UCSD-AML1 (cell line): Measurements from ENCODE around the gene TSPAN3.

ENCODE experiments used
- DNase-seq: peaks from one replicate; lab custom pipeline; 2025; ENCODE audit not compliant: unreplicated experiment; lab: John Stamatoyannopoulos, UW

TSPAN3 gene

GRCh38 chr15:77057072-77057471 lies 13.8 kb downstream of the TSPAN3 start:
- no peak for DNase-seq

GRCh38 chr15:77053709-77054108 lies 17.2 kb downstream of the TSPAN3 start:
- no peak for DNase-seq

- DNase-seq: no peak
These were observed 18.4 kb downstream of the TSPAN3 start for GRCh38 chr15:77052556-77052955.

GRCh38 chr15:77048135-77048876 lies 22.6 kb downstream of the TSPAN3 start:
- no peak for DNase-seq

GRCh38 chr15:77046704-77047412 lies 24.1 kb downstream of the TSPAN3 start:
- DNase-seq: no peak

GRCh38 chr15:77045985-77046384 lies 24.9 kb downstream of the TSPAN3 start:
- no peak for DNase-seq

GRCh38 chr15:77044228-77045042 lies 26.5 kb downstream of the TSPAN3 start:
- DNase-seq: no peak

- no peak for DNase-seq
These were observed 27.7 kb downstream of the TSPAN3 start for GRCh38 chr15:77042955-77043920.

GRCh38 chr15:77042245-77042919 lies 28.5 kb downstream of the TSPAN3 start:
- DNase-seq: no peak

GRCh38 chr15:77040673-77041072 lies 30.2 kb downstream of the TSPAN3 start:
- no peak for DNase-seq

GRCh38 chr15:77039848-77040247 lies 31.1 kb downstream of the TSPAN3 start:
- DNase-seq: no peak

- no peak for DNase-seq
These were observed 31.7 kb downstream of the TSPAN3 start for GRCh38 chr15:77039217-77039533.

GRCh38 chr15:77038312-77039216 lies 32.3 kb downstream of the TSPAN3 start:
- DNase-seq: no peak

- DNase-seq: no peak
These were observed 33.3 kb downstream of the TSPAN3 start for GRCh38 chr15:77037388-77038209.

- no peak for DNase-seq
These were observed 34.1 kb downstream of the TSPAN3 start for GRCh38 chr15:77036537-77037387.

GRCh38 chr15:77035999-77036471 lies 34.9 kb downstream of the TSPAN3 start:
- DNase-seq: no peak

GRCh38 chr15:77035584-77035983 lies 35.3 kb downstream of the TSPAN3 start:
- DNase-seq: no peak
